AG08395 (cell line): ENCODE data around the gene ZNF507.
"Not testable (repeated sequence)": the region's sequence is repeated elsewhere in the genome, so short reads cannot be mapped to it uniquely, and the experiment has no call there.

Source experiments
- DNase-seq: peaks from one replicate; pipeline ENCODE4 v3.0.0; 2012; ENCODE audit warnings: mixed read lengths, low spot score

Gene ZNF507

GRCh38 chr19:32368787-32369186 lies 23.4 kb downstream of the ZNF507 start:
- DNase-seq = no peak

- DNase-seq = no peak
These were observed 27.5 kb downstream of the ZNF507 start for GRCh38 chr19:32372726-32373517.

- DNase-seq = peak; percentile 92
These were observed 28.3 kb downstream of the ZNF507 start for GRCh38 chr19:32373585-32374295.

GRCh38 chr19:32374362-32374761 lies 29.0 kb downstream of the ZNF507 start:
- DNase-seq = not testable (repeated sequence)

DNA sequence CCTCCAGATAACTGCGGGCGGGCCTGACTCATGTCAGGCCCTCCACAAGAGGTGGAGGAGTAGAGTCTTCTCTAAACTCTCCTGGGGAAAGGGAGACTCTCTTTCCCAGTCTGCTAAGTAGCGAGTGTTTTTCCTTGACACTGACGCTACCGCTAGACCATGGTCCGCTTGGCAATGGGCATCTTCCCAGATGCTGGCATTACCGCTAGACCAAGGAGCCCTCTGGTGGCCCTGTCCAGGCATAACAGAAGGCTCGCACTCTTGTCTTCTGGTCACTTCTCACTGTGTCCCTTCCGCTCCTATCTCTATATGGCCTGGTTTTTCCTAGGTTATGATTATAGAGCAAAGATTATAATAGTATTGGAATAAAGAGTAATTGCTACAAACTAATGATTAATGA lies 31.7 kb downstream of the ZNF507 start:
- DNase-seq = not testable (repeated sequence)

DNA sequence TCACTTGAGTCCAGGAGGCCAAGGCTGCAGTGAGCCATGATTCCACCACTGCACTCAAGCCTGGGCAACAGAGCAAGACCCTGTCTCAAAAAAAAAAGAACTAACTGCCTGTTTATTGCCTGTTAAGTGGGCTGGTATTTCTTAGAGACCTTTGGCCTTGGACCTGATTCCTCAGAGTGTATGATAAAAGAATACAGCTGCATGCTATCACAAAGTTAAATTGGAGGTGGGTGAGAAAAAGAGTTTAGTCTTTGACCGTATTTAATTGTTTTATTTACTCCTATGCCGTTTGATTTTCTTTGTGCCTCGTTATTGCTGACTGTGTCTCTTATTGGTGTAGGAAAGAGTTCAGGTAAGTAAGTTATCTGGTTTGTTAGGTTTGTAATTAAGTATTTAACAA lies 34.9 kb downstream of the ZNF507 start:
- DNase-seq = no peak

DNA sequence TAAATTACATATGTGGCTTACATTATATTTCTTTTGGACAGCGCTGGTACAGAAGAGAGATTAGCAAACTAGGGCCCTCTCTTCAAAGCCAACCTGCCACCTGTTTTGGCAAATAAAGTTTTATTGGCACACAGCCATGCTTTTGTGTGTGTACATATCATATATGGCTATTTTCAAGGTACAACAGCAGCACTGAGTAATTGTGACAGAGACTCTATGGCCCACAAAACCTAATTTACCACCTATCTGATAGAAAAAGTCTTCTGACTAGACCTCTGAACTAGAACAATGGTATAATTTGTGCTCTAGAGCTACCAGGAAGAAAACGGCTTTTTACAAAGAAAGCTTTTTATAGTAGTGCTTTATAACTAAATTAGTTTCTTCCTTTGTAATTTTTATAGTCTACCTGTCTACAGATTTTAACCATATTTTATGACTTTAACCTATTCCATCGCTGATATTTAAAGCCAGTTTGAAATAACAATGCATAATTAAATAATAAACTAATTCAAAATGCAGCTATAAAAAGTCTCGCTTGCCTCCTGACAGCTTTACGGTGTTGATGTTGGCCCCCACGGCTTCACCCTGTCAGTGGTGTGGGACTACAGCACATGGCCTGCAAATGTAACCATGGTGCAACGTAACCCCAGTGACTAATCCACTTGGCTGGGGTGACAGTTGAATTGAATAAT lies 42.4 kb downstream of the ZNF507 start:
- peak; percentile 77 for DNase-seq

- DNase-seq = no peak
These were observed 43.0 kb downstream of the ZNF507 start for GRCh38 chr19:32388393-32388855.

- DNase-seq = no peak
These were observed 47.5 kb downstream of the ZNF507 start for GRCh38 chr19:32392901-32393300.

DNA sequence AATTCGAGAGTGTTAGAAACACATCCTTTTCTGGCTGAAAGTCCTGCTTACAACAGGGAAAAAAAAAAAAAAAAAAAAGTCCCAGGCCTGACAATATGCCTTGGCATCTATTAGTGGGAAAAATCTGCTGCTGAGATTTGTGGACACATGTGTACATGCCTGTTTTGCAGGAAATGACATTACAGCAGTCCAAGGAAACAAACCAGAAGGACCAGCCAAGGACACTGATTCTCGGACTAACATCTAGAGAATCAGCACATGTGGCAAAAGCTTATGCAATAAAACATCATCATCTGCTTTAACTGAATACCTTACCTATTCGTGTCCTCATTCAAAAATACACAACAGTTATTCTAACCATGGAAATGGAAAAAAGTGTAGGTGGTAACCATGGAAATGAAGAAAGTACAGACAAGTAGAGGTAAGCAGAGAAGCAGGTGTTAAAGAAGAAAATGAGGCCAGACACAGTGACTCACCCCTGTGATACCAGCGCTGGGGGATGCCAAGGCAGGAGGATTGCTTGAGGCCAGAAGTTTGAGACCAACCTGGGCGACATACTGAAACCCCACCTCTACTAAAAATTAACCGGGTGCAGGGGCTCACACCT lies 50.7 kb downstream of the ZNF507 start:
- no peak for DNase-seq

DNA sequence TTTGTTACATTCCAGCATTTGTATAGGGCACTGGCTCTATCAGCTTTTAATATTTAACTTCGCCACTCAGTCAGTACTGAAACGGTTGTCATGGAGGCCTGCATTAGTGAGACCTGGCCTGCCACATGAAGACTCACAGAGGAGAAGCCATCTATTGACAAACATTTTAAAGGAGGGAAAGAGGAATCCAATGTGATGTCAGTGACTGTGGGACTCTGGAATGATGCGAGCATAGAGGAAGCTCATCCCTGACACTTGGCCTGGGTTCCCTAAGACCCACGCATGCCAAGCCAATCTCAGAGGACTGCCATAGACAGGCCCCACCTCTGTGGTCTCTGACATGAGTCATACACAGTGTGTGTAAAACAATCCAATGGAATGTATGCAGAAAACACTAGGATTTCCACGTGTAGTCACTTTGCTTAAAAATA lies 52.3 kb downstream of the ZNF507 start:
- peak; percentile 91 for DNase-seq

- no peak for DNase-seq
These were observed 56.6 kb downstream of the ZNF507 start for GRCh38 chr19:32401992-32402391.

GRCh38 chr19:32403291-32403995 lies 58.0 kb downstream of the ZNF507 start:
- DNase-seq = no peak

DNA sequence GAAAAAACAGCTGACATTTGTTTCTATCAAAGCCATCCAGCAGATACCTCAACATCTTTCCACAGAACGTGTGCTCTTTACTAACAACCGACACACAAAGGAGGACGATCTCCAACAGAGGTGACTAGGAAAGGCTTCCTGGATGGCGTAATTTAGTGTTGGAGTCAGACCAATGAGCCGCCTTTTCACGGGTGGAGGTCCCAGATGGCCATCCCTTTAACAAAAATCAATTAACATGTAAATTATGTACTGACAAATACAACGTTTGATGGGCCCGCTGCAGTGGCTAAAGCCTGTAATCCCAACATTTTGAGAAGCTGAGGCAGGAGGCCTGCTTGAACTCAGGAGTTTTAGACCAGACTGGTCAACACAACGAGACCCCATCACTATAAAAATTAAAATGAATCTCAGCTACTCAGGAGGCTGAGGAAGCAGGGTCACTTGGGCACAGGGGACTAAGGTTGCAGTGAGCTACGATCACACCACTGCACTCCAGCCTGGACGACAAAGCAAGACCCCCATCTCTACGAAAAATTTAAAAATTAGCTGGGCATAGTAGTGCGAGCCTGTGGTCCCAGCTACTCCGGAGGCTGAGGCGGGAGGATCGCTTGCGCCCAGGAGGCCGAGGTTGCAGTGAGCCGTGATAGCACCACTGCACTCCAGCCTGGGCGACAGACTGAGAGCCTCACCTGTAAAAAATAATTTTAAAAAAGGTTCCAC lies 59.0 kb downstream of the ZNF507 start:
- no peak for DNase-seq

- DNase-seq = peak; percentile 62
These were observed 59.6 kb downstream of the ZNF507 start for GRCh38 chr19:32404933-32405430.

DNA sequence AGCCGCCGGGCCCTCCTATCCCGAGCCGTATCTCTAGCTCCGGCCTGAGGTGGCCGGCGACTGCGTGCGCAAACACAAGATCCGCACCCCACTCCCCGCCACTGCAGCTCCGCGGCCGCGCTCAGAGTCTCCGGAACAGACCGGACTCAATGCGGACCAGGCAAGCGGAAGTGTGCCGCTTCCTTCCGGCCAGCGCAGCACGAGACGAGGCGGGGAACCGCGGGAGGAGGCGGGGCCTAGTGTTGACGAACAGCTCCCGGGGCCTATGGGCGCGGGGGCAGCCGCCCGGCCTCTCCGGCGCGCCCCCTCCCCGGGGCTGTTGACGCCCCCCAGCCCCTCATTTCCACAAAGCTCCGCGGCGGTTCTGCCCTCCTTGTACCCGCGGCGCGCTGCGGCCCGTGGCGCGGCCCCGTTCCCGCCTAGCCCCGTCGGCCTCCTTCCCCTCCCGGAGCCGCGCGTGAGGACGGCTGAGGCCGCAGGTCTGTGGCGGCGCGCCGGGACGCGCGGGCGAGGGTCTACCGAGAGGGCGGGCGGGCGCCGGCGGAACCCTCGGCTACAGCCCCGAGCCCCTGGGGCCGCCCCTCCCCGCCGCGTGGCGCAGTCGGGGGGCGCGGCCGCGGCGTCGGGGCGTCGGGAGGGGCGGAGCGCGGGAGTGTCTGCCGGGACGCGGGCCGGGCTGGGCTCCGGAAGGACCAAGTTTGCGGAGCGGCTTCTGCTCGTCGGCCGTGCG lies 60.2 kb downstream of the ZNF507 start, which contains the start of gene DPY19L3:
Gene DPY19L3 (plus strand): TSS at position 340 of the 730 bp plus-strand sequence. CDS start 2,484 bp downstream, outside the sequence.
- DNase-seq = peak; percentile 97

DNA sequence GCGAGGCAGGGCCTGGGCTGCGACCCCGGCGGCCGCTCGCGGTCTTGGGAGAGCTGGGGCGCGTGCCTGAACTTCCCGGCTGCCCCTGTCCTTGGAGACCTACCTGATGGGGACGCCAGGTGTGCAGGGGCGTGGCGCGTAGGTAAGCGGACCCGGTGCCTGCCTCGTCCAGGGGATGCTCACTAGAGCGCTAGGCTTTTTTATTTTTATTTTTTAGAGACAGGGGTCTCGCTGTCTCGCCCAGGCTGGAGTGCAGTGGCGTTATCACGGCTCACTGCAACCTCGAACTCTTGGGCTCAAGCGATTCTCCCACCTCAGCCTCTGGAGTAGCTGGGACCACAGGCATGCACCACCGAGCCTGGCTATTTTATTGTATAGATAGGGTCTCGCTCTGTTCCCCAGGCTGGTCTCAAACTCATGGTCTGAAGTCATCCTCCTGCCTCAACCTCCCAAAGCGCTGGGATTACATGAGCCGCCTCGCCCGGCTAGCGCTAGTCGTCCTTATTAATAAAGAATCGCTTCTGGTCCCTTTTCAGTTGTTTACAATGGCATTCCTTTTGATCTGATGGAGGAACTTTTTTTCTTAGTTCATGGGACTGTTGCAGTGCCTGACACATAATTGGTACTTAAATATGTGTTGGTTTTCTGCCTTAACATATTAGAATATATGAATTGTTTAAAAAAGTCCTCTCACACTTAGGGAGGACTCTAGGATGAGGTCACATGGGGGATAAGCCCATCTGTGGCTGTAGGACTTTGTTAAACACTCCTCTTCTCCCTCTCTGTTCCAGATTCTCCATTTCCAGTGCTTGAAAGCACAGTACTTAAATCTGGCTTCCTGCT lies 61.0 kb downstream of the ZNF507 start:
- no peak for DNase-seq

DNA sequence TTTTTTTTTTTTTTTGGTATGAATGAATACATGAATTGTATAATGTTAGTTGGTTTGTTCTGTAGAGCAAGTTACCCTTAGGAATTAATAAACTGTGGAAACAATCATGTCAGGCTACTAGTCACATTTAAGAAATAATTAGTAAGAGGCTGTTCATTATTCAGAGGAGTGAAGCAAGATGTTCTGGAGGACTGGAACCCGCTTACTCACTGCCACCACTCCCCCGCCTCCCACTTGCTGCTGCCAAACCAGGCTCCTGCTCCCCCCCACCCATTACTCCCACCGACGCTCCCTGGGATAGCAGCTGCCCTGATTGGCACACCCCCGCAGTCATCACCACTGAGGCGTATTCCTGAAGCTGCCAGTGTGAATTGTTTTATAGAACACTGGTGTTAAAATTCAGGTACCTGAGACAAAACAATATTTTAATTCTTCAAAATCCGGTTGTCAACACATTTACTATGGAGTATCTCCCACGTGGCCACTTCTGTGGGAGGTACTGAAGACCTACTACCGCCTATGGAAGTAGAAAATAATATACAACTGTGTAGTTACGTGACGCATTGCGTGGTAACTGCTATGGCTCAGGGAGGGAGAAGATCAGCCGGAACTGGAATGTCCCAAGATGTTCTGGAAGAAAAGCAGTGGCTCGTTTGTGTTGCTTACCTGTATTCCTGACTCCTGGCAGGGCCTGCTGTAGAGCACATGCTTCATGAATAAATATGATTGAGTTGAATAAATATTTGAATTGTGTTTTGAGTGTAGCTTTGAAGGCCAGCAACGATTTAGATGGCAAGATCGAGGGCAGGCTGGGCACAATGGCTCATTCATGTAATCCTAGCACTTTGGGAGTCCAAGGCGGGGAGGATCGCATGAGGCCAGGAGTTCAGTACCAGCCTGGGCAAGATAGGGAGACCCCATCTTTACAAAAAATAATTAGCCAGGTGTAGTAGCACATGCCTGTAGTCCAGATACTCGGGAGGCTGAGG lies 61.9 kb downstream of the ZNF507 start:
- peak; percentile 37 for DNase-seq
